ENCODE data around the gene CACNA2D1.

CACNA2D1 gene

DNA sequence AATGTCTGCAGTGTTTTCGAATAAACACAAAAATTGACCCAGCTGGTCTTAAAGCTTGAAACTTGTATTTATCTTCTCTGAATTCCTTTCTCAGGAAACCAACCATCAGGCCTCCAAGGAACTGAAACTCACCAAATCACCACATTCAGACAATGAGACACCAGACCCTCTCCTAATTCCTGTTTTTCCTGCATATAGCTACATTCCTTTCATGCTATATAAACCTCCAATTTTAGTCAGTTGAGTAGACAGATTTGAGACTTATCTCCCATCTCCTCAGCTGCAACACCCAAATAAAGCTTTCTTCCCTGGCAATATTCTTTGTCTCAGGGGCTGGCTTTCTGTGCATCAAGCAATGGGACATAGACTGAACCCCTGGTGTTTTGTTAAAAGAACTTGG lies 317.0 kb downstream of the CACNA2D1 start:
- in situ Hi-C loops (cut with MboI; ENCODE audit: low sequenced_read_pairs) = no loop called here

DNA sequence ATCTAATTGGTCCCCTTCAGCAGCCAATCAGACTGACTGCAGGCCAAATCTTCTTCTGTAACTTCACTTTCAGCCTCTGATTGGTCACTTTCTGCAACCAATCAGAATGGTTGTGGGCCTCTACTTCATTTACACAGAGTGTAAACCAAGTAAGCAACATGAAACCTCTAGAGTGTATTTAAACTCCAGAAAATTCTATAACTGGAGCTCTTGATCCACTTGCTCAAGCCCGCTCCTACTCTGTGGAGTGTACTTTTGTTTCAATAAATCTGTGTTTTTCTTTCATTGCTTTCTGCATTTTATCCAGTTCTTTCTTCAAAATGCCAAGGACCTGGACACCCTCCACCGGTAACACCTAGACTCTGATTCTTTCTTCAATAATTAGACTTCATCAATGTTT lies 319.1 kb downstream of the CACNA2D1 start:
- in situ Hi-C loops (cut with MboI; ENCODE audit: low sequenced_read_pairs) = no loop called here

DNA sequence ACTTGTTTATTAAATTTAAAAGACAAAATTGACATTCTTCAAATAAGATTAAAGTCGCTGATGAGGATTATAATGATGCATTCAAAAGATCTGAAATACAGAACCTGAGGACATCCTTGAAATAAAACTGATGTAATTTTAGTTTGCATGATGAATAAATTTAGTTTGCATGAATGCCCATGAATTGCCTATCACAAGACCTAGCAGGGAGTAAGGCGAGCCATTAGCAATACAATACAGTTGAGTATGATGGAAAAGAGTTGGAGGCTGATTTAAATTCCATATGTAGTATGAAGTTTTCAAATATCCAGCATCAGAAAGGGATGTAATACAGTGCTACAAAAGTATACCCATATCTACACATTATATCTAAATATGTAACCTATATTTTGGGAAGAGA lies 321.3 kb downstream of the CACNA2D1 start:
- in situ Hi-C loops (cut with MboI; ENCODE audit: low sequenced_read_pairs) = no loop called here

DNA sequence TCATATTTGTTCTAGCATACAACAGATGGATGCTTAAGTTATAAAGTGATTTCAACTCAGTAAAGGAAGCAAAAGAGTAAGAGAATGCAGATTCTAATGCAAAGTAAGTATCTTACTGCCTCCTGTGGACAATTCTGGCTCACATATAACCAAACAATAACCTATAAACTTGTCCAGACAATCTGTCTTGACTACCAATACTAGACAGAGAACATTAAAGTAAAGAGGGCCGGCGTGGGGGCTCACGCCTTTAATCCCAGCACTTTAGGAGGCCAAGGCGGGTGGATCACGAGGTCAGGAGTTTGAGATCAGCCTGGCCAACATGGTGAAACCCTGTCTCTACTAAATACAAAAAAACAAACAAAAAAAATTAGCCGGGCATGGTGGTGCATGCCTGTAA lies 329.3 kb downstream of the CACNA2D1 start:
- in situ Hi-C loops (cut with MboI; ENCODE audit: low sequenced_read_pairs) = no loop called here

DNA sequence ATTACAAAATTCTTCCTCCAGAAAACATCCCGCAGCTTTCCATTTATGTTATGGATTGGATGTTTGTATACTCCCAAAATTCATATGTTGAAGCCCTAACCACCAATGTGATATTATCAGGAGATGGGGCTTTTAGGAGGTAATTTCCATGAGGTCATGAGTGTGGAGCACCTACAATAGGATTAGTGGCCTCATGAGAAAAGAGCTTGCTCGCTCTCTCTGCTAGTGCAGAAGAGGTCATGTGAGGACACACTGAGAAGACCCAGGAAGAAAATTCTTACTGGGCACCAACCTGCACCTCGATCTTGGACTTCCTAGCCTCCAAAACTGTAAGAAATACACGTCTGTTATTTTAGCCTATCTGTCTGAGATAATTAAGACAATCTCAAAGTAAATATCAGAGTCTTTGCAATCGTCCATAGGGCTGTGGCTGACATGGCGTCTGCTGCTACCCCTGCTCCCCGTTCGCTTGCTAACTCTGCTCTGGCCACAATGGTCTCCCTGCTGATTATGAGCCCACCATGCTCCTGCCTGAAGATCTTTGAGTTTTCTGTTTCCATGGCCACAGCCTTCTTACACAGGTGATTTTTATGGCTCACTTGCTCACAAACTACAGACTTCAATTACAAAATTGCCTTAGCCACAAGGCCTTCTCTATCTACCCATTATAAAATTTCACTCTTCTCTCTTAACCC lies 333.3 kb downstream of the CACNA2D1 start:
- in situ Hi-C loops (cut with MboI; ENCODE audit: low sequenced_read_pairs) = no loop called here

DNA sequence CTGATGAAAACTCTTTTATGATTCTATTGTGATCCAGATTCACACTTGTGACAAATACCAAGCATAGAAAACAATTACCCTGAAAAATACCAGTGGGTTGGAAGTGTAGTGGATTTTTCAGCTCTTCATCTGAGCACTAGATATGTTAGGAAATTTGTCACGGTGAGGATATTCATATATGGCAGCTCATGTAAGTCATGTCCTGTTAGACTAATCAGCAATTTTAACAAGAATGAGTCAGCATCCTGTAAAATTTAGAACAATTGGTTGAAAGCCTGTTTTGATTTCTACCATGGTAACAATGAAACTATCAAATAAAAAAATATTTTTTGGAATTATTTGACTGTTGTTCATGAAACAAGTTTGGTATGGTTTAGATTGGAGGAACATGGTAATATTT lies 334.3 kb downstream of the CACNA2D1 start:
- in situ Hi-C loops (cut with MboI; ENCODE audit: low sequenced_read_pairs) = no loop called here

DNA sequence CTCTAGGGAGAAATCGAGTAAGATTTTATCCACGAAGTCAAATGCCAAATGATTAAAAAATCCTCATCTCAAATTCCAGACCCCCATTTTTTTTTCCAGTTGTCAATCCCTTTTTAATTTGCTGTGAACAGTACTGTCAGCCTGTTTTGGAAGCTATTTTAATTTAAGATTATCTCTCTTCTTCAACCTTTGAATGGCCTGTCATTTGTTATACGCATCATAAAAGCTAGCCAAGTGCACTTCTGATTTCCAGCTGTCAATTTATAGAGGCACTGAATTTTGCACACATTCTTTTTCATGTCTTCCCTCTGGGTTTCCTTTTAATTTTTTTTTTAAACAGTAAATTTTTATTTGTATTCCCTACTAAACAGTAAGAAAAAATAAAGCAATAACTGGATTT lies 337.4 kb downstream of the CACNA2D1 start:
- in situ Hi-C loops (cut with MboI; ENCODE audit: low sequenced_read_pairs) = no loop called here

DNA sequence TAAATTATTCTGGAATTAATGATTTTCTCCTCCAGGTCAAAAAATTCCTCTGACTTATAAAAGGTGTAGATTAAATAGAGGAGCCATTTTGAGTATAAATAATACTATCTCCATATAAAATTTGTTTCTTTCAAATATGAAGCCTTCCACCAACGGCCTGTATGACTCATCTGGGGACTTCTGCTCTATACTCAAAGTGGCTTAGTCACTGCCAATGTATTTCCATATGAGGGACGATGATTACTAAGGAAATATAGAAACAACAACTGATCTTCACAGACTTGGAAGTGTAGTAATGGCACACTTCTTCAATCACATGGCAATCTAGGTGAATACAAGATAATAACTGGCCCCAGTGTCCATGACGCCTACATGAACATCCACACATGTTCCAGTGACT lies 338.1 kb downstream of the CACNA2D1 start:
- in situ Hi-C loops (cut with MboI; ENCODE audit: low sequenced_read_pairs) = no loop called here

DNA sequence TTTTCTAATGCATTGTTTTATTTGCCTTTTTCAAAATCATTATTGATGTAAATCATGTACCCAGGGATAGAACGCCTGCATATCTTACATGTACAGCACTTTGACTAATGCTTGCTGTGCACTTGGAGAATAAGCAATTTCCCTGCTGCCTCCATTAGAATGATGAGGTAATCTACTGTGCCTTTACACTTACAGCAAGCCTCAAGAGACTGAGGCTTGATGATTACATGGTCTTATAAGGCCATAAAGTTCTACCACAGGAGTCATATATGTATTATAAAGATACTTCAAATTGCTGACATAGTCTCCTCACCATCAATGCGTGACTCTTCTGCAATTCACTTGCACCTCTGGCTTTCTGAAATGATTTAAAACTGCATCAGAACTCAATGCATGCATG lies 345.2 kb downstream of the CACNA2D1 start:
- in situ Hi-C loops (cut with MboI; ENCODE audit: low sequenced_read_pairs) = no loop called here

DNA sequence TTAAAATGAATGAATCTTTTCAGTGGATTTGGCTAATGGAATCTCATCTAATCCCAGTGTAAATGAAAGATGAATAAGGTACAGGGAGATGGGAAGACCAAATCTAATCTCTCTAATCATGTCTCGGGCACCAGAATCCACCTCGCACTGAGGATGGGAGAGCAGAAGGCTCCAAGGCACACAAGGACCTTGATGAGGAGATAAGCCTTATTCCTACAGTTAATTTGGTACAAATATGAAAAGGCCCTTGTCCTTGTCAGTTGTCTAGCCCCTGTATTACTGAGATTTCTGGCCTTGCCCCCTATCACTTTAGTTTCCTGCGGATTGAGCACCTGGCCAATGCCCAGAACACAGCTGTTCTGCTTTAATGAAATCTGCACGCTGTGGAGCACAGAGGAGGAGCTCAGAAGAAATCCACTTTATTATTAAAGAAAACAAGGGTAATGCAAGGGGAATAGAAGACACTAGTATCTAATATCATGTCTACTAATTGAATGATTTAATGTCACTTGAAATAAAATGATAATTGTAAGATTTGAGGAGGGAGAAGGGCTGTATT lies 352.4 kb downstream of the CACNA2D1 start:
- in situ Hi-C loops (cut with MboI; ENCODE audit: low sequenced_read_pairs) = no loop called here

DNA sequence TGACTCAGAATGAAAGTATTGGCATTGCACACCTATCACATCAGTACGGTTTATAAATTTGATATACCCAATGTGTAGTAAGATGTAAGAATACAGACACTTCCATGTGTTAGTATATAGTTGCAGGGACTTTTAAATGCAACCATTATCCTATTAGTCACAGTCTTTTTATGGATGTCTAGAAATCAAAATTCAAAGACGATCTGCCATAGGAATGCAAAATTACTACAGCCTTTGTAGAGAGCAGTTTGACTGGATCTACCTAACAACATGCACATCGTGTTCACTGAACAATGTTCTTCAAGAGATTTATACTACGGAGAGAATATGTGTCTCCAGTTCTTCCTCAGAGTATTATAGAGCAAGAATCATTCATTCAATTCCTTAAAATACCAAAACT lies 356.5 kb downstream of the CACNA2D1 start:
- in situ Hi-C loops (cut with MboI; ENCODE audit: low sequenced_read_pairs) = no loop called here

DNA sequence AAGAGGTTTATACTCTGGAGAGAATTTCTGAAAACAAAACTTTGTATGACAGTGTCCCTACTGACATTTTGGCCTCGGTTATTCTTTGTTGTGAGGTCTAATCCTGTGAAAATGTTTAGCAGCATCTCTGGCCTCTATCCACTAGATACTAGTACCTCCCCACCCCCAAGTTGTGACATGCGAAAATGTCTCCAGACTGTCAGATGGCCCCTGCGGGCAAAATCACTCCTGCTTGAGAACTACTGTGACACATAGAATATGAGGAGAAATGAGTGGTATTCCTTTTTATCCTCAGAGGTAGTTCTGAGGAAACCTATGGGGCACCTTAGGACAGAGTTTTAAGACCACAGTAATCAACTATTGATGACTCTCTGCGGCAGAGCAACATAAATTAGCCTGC lies 358.5 kb downstream of the CACNA2D1 start:
- in situ Hi-C loops (cut with MboI; ENCODE audit: low sequenced_read_pairs) = no loop called here

DNA sequence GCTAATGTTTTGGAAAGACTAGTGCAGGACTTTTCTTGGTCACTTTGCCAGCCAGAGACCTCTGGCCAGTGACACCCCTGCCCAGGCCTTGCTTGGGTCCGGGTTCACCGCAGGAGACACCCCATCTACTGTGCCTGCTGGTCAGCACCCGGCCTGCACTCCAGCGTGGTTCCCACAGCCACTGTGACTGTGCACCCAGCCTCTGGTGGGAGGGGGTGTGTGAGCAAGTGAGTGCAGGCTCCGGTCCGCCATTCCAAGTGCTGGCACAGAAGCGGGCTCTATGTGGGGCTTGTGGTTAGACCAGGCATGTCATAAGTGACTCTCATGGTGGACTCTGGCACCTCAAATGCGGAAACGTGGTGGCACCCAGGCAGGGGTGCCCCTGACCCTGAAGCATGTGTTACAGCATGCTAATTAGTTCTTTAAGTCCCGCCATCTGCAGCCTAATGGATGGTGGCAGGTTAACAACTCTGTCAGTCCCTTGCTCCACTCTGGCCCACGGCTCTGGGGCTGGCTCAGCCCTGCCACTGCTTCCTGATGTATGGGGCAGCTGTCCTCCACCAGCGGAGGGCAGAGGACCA lies 361.8 kb downstream of the CACNA2D1 start:
- in situ Hi-C loops (cut with MboI; ENCODE audit: low sequenced_read_pairs) = no loop called here

DNA sequence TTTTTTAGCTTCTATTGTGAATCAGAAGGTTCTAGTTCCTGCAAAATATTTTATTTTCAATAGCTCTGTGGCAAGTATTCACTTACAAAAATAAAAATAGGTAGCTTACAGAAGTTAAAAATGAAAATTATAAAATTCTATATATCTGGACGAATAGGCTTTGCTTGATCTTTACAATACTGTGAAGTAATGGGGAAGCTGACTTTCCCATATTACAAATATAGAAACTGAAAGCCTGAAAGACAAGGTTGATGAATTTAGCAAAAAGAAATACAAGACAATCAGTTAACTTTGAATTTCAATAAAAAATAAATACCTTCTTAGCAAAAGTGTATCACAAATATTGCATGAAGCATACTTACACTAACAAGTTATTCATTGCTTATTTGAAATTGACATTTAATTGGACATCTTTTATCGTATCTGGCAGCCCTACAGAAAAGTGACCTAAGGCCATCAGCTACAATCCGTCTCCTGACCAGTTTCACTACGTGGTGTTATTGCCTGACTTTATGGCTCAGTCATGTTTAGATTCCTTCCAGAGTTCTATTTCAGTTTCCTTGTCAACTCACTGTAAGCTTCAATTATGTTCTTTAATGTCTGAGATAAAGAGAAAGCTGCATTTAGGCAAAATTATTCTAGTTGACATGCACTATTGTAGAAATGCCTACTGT lies 363.2 kb downstream of the CACNA2D1 start:
- in situ Hi-C loops (cut with MboI; ENCODE audit: low sequenced_read_pairs) = no loop called here

DNA sequence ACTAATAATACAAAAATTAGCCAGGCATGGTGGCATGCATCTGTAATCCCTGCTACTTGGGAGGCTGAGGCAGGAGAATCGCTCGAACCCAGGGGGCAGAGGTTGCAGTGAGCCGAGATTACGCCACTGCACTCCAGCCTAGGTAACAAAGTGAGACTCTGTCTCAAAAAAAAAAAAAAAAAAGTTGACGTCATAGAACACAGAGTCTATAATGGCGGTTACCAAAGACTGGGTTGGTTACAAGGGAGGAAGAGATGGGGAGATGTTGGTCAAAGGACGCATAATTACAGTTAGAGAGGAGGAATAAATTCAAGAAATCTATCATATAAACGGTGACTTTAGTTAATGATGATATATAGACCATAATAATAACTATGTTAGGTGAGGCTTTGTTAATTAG lies 364.1 kb downstream of the CACNA2D1 start:
- in situ Hi-C loops (cut with MboI; ENCODE audit: low sequenced_read_pairs) = no loop called here

DNA sequence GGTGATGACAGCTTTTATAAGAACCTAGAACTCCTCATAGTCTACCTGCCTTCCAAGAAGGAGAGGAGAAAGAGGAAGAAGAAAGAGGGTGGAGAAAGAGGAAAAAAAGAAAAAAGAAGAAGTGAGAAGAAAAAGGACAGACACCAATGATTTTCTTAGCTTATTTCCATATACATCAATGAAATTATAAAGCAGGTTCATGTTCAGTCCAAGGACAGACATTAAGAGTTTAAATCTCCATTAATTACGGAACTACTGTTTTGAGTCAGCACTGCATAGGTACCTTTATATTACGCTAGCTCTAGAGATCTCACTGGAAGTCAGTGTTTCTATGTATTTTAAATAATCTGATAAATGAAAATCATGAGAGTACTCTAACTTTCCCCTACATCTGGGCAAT lies 364.8 kb downstream of the CACNA2D1 start:
- in situ Hi-C loops (cut with MboI; ENCODE audit: low sequenced_read_pairs) = no loop called here

DNA sequence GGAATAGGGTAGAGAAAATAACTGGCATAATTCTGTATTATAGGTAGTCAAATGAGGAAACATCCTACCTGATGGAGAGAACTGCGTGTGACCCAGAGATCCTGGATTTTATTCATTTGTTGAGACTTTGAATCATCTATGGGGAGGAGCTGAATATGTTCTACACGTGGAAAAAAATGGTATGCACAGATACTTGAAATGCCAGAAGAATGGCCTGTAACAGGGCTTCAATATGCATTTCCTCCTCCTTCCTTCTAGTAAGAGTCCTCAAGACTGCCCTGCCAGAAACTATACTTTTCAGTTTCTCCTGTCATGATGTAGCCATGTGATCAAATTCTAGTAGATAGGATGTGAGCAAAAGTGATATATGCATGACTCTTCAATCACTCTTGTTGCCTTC lies 372.1 kb downstream of the CACNA2D1 start:
- in situ Hi-C loops (cut with MboI; ENCODE audit: low sequenced_read_pairs) = no loop called here

DNA sequence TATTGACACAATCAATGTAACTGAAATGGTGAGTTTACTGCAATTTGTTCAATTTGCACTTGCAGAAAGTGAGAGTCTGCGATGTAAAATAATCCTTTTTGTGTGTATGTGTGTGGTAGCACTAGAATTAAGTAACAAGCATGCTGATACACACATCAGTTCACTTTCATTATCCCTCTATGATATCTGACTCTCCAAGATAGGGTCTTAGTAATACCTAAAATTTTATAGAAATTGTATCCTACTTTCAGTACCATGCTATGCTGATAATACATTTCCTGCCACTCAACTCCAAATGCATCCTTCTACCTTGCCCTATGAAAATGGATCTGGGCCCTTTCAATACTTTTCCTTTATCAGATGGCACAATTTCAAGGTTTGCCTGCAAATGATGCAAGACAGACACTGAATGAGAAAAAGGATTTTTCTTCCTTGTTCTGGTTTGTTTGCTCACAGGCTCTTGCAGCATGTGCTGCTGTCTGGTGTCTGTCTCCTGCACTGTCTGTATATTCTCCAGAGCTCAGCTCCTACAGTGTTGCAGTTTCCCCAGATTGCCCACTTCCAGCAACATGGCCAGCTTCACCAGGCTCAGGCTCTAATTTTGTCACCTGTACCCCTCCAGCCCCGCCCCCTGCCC lies 375.8 kb downstream of the CACNA2D1 start:
- in situ Hi-C loops (cut with MboI; ENCODE audit: low sequenced_read_pairs) = no loop called here

DNA sequence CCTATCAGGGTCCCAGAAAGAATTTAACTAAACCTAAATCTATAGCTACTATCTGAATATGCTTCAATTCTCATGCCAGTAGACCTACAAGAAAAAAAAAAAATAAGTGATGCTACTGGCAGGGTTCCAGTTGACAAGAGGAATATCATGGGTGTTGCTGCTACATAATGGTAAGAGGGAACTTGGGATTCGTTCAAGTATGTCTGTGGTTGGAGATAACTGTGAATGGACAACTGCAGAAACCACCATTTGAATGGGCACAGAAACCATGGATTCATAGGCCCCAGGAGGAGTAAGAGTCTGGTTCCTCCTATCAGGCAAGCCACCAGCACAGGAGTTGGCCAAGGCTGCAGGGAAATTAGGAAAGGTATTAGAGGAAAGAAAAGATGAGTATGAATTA lies 386.1 kb downstream of the CACNA2D1 start:
- in situ Hi-C loops (cut with MboI; ENCODE audit: low sequenced_read_pairs) = no loop called here

DNA sequence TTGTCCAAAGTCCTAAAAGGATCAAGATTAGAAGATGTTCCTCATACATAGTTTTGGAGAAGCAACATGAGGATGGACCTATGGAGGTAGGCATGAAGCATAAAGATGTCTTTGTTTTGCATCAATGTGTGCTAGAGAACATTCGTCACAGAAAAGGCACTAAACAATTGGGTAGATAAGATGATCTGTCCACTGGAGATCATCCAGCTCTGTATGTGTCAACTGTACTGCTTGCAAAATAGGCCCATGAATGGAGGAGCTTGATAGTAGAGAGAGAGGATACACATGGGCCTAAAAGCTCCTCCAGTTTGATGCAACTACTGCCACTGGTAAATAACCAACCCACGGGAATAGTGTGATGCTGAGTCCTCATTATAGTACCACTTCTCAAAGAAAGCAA lies 387.3 kb downstream of the CACNA2D1 start:
- in situ Hi-C loops (cut with MboI; ENCODE audit: low sequenced_read_pairs) = no loop called here

DNA sequence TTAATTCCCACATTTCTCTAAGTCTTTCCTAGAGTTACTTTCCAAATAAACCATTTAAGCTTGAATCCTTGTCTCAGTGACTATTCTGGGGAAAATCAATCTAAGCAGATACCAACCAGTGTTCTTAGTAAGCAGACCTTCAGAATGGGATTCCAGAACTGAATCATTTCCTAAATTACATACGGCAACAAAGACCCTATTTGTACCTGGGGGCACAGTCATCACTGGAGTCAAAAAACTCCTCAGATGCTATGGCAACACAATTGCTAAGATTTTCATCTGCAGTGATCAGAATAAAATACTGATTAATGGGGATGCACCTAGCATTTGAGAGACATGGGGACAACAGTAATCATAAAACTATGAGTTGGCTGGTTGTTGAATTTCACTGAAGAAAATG lies 389.0 kb downstream of the CACNA2D1 start:
- in situ Hi-C loops (cut with MboI; ENCODE audit: low sequenced_read_pairs) = no loop called here

All from HL-60/S4 treated with retinoic acid at 250 ng/mL for 4 days and 3 days (cell line).